Esophagus muscularis mucosa (tissue), 4 donors: ENCODE results near the gene GADD45G. TPM values are rescaled to one million over a fixed set of nuclear protein-coding genes. Genes with fewer than 3 reads are reported as not detected.

Source experiments
- DNase-seq: peaks from one replicate; pipeline ENCODE4 v3.0.0-alpha.2; 2017; ENCODE audit errors: extremely low spot score
- H3K27ac ChIP-seq, 4 donors: fragments of 200-600 bp; sonication (generic); replicated peaks in 1 of 4; 1 replicate in 3 of 4; 2 replicates in 1 of 4; pipeline ENCODE4 v1.5.1; 2016 to 2019; ENCODE audit warnings: mild to moderate bottlenecking in 1 of 4
- H3K27me3 ChIP-seq, 4 donors: fragments of 200-600 bp; sonication (generic); one replicate each; pipeline versions ENCODE4 v1.5.1 to v1.6.0; 2016 to 2019
- H3K36me3 ChIP-seq, 4 donors: fragments of 200-600 bp; sonication (generic); one replicate each; pipeline ENCODE4 v1.5.1; 2016 to 2019
- H3K4me1 ChIP-seq, 4 donors: fragments of 200-600 bp; sonication (generic); one replicate each; pipeline ENCODE4 v1.5.1; 2016 to 2019
- H3K4me3 ChIP-seq, 4 donors: fragments of 200-600 bp; sonication (generic); 1 replicate in 2 of 4; 2 replicates in 2 of 4; pipeline ENCODE4 v1.5.1; 2016 to 2019; ENCODE audit warnings: mild to moderate bottlenecking in 4 of 4, moderate library complexity in 1 of 4
- H3K9me3 ChIP-seq, 4 donors: fragments of 200-600 bp; sonication (generic); 1 replicate in 3 of 4; 2 replicates in 1 of 4; pipeline ENCODE4 v1.5.1; 2016 to 2019
- EP300 ChIP-seq: sonication (generic); formaldehyde crosslinking; IDR thresholded peaks from one replicate; pipeline ENCODE4 v1.6.1; 2017; ENCODE audit warnings: antibody characterized with exemption
- POLR2A ChIP-seq: fragments of 450-650 bp; IDR thresholded peaks from one replicate; pipeline ENCODE4 v1.6.1; 2017; ENCODE audit warnings: antibody characterized with exemption, moderate library complexity, mild to moderate bottlenecking, low read depth
- POLR2AphosphoS5 ChIP-seq, 2 donors: sonication (generic); formaldehyde crosslinking; IDR thresholded peaks; one replicate each; pipeline ENCODE4 v1.6.1; 2017; ENCODE audit warnings: antibody characterized with exemption in 2 of 2
- WGBS: methylation state at CpG from one replicate; pipeline ENCODE4 v1.1.5; 2018; 5-methylcytosine and 5-hydroxymethylcytosine counted together
- intact Hi-C: fragments of 100-400 bp; cut with DNase I; formaldehyde crosslinking; loops from one replicate; pipeline ENCODE4 v1.15.1; 2023
- total RNA-seq, 4 donors: library from RNA; depleted of rRNA; stranded (reverse); fragments of >200 nt; gene quantifications; one replicate each; pipeline versions ENCODE4 v1.1.0 to v1.2.1, GENCODE V29; 2016
- TF ChIP-seq, protein P1 (sequence below), 3 experiments: fragments of 200-600 bp in 2 of 3; fragments of 450-650 bp in 1 of 3; sonication (generic) in 2 of 3; IDR thresholded peaks; one replicate each; pipeline ENCODE4 v1.5.1; 2017 to 2019; ENCODE audit warnings: antibody characterized with exemption in 3 of 3, mild to moderate bottlenecking in 2 of 3, moderate library complexity in 1 of 3

GADD45G gene
- total RNA-seq, 4 donors from 2014 or later, result 44.0 to 136 (median 103) TPM

DNA sequence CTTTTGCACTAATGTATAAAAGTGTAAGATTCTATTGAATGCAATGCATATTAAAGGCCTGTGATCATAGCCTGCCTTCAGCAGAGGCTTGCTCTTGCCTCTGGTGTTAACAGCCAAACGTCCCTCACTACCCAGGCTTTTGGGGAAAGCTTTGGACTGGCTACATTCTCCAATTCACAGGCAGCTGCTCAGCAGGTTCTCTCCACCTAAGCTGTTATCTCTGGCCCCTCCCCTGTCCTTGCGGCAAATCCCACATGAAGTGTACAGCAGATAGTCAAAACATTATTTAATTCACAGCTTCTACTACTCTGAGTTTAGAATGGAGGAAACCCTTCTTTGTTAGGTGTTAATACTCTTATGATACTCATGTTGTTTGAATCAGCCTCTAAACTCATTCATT, 45.9 kb upstream of the GADD45G start:
- DNase-seq, result peak; percentile 47
- peaks cover 0 to 29% (median 0%) of the 10 kb centered on the region in 4 donors for H3K27me3 ChIP-seq
- intact Hi-C loops, result no loop called here
- H3K4me3 ChIP-seq, result no peak overlapping the region
- TF ChIP-seq POLR2AphosphoS5 (IDR thresholded peaks at IDR 0.05) (no peak), EP300 (no peak), POLR2A (no peak)
- TF ChIP-seq, protein P1, sequence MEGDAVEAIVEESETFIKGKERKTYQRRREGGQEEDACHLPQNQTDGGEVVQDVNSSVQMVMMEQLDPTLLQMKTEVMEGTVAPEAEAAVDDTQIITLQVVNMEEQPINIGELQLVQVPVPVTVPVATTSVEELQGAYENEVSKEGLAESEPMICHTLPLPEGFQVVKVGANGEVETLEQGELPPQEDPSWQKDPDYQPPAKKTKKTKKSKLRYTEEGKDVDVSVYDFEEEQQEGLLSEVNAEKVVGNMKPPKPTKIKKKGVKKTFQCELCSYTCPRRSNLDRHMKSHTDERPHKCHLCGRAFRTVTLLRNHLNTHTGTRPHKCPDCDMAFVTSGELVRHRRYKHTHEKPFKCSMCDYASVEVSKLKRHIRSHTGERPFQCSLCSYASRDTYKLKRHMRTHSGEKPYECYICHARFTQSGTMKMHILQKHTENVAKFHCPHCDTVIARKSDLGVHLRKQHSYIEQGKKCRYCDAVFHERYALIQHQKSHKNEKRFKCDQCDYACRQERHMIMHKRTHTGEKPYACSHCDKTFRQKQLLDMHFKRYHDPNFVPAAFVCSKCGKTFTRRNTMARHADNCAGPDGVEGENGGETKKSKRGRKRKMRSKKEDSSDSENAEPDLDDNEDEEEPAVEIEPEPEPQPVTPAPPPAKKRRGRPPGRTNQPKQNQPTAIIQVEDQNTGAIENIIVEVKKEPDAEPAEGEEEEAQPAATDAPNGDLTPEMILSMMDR (IDR thresholded peaks at IDR 0.05), result no peak
- H3K36me3 ChIP-seq, result no peaks in the 10 kb centered on the region
- 75% methylated on average over 2 of the region's 2 CpGs for WGBS
- no peak overlapping the region for H3K27ac ChIP-seq
- no peaks in the 10 kb centered on the region for H3K9me3 ChIP-seq
- peaks cover 4 to 14% (median 8%) of the 10 kb centered on the region in 4 donors for H3K4me1 ChIP-seq

DNA sequence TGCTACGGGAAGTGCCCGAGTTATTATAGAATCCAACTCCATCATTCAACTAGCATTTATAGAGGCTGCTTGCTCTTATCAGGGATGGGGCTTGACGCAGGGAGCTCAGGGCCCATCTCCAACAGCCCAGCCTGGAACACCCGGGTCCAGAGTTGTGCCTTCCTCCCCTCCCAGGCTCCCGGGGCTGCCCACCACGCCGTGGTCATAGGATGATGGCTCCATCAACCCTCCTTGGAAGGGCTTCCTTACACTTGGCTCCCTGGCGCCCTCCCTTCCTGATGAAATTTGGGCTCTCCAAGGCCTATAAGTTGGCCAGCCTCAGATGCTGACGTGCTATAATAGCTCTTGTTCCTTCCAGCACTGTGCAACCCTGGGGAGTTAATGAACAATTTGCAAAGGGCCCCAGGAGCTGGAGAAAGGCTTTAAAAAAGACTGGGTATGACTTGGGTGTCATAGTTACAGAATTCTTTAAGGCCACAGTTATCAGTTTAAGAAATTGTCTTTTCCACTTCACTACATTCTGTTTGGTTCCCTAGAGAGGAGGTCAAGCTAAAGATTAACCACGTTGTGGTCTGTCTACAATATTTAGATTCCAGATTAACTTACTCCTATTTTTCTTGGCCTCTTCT, 42.5 kb upstream of the GADD45G start:
- no peak for DNase-seq
- H3K4me3 ChIP-seq, result no peak overlapping the region

DNA sequence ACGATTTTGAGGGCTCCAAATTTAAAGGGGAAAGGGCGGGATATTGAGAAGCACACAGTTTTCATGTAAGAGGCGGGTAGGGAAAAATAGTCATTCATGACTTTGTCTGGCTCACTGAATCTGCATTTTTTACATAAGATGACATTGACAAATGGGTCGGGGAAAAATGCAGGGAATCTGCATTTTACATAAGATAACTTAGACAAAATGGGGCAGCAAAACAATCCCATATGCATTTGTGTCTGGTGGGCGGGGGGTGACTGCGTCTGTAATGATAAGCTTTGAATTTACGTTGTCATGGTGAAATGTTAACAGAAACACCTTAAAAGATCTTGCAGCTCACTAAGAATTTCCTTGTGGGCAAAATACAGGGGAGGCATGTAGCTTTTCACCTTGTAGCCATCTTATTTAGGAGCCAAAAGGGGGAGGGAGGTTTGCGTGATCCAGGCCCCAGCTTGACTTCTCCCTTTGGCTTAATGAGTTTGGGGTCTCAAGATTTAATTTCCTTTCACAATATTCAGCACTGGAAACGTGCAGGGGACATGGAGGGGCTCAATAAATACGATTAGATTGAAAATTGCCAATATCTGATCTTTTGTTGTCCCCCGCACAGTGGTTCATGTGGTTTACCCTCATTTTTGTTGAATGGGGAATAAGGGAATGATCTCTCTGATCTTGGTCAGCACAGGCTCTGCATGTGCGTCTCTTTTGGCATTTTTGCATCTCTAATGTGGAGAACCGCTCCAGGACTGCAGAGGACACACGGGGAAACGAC, 41.1 kb upstream of the GADD45G start:
- Histone ChIP-seq H3K27me3 (peaks cover 0 to 20% (median 0%) of the 10 kb centered on the region in 4 donors), H3K27ac (no peak overlapping the region), H3K4me3 (no peak overlapping the region), H3K4me1 (no peaks in the 10 kb centered on the region), H3K36me3 (no peaks in the 10 kb centered on the region), H3K9me3 (no peaks in the 10 kb centered on the region)
- 73% methylated on average over 14 of the region's 15 CpGs for WGBS
- no peak for DNase-seq
- TF ChIP-seq POLR2AphosphoS5 (IDR thresholded peaks at IDR 0.05), result no peak
- TF ChIP-seq, protein P1 (IDR thresholded peaks at IDR 0.05), result no peak
- no peak for TF ChIP-seq EP300
- no peak for TF ChIP-seq POLR2A
- intact Hi-C loops, result no loop called here

More for the DNA sequence above, 42.5 kb upstream of the GADD45G start:
- no peaks in the 10 kb centered on the region for H3K36me3 ChIP-seq
- no peaks in the 10 kb centered on the region for H3K9me3 ChIP-seq
- no peak overlapping the region for H3K27ac ChIP-seq
- no peaks in the 10 kb centered on the region for H3K4me1 ChIP-seq
- intact Hi-C loops, result no loop called here
- H3K27me3 ChIP-seq, result peaks cover 0 to 31% (median 0%) of the 10 kb centered on the region in 4 donors
- 74% methylated on average over 4 of the region's 10 CpGs for WGBS
- TF ChIP-seq, protein P1 (IDR thresholded peaks at IDR 0.05), result no peak
- TF ChIP-seq POLR2A, result no peak
- no peak for TF ChIP-seq EP300
- TF ChIP-seq POLR2AphosphoS5 (IDR thresholded peaks at IDR 0.05), result no peak

DNA sequence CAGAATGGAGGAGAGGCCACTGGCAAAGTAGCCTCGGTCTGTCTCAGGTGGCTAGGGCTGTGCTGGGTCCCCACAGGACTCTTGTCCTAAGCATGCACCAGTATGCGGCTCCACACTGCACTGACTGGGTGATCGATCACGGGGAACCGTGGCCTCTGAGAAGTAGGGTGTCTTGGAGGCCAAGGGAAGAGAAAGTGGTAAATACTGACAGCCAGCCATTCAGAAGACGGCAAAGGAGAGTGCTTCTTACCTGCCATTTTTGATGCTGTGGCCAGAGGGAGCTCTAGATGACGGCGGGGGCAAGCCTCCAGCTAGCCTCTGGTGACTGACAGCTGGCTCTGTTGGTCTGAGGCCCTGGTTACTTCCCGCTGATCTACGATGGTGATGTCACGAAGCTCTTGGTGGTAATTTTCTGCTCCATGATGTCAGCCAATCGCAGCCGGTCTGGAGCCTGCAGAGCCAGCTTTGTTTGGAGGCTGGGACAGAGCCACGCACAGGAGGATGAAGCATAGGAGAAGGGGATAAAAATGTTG, 40.4 kb upstream of the GADD45G start:
- 55% methylated on average over 14 of the region's 14 CpGs for WGBS
- Histone ChIP-seq H3K36me3 (no peaks in the 10 kb centered on the region), H3K27ac (no peak overlapping the region), H3K4me1 (no peaks in the 10 kb centered on the region), H3K4me3 (no peak overlapping the region), H3K27me3 (peaks cover 0 to 18% (median 0%) of the 10 kb centered on the region in 4 donors), H3K9me3 (no peaks in the 10 kb centered on the region)
- intact Hi-C loops, result no loop called here
- DNase-seq, result no peak
- TF ChIP-seq, protein P1 (IDR thresholded peaks at IDR 0.05), result no peak
- TF ChIP-seq POLR2A (no peak), POLR2AphosphoS5 (IDR thresholded peaks at IDR 0.05) (no peak), EP300 (no peak)
